Umbilical cord (tissue), 2 donors: ENCODE results near the gene SDF2L1. TPM values are rescaled to one million over a fixed set of nuclear protein-coding genes. Genes with fewer than 3 reads are reported as not detected.
"Not testable (repeated sequence)": the region's sequence is repeated elsewhere in the genome, so short reads cannot be mapped to it uniquely, and the experiment has no call there.

ENCODE experiments used
- DNase-seq: peaks from one replicate; pipeline ENCODE4 v3.0.0-alpha.2; 2015; ENCODE audit warnings: low spot score
- total RNA-seq: library from RNA; depleted of rRNA; stranded (reverse); fragments of >200 nt; gene quantifications from one replicate; pipeline ENCODE4 v1.2.3, GENCODE V29; 2014; ENCODE audit warnings: low replicate concordance; ENCODE audit not compliant: insufficient read depth

The SDF2L1 gene
- total RNA-seq, 1 donor from 2014 or later, result 6.7 TPM

GRCh38 chr22:21661991-21662390, 19.9 kb downstream of the SDF2L1 start:
- DNase-seq, result no peak

DNA sequence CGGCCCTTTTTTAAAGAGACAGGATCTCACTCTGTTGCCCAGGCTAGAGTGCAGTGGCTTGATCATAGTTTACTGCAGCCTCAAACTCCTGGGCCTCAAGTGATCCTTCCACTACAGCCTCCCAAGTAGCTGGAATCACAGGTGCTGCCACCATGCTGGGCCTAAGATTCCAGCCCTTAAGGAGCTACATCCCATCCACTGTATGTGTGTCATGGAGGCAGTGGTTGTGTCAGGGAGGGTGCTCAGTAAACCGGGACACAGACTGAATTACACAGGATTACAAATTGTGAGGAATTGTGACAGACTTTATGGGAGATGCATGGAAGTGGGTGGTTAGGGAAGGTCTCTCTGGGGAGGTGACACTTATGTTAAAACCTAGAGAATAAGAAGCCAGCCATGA, 21.6 kb downstream of the SDF2L1 start:
- DNase-seq, result no peak

DNA sequence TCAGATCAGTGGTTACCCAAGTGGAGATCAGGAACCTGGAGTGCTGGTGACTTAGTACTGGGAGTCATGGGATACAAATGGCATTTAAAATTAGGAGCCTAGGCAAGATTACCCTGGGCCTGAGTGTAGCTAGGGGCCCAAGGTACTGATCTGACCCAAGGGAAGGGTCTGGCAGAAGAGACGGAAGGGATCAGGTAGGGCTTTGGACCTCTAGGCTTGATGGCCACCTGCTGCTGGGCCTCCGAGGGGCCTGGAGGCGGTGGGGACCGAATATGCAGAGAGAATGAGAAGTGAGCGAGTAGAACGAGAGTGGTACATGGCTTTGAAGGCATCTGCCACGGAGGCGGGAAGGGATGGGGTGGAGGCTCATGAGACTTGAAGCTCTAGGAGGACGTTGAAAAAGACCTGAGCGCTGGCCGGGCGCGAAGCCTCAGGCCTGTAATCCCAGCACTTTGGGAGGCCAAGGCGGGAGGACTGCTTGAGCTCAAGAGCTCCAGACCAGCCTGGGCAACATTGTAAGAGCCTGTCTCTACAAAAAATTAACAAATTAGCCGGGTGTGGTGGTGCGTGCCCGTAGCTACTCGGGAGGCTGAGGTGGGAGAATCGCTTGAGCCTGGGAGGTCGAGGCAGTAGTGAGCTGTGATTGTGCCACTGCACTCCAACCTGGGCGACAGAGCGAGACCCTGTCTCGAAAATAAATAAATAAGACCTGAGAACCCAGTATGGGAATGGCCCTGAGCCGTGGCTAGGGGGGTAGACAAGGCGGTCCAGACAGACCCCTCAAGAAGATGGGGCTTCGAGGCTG, 23.1 kb downstream of the SDF2L1 start:
- no peak for DNase-seq

- DNase-seq, result no peak
These were observed 24.7 kb downstream of the SDF2L1 start for GRCh38 chr22:21666786-21667185.

- DNase-seq, result no peak
These were observed 26.9 kb downstream of the SDF2L1 start for GRCh38 chr22:21669026-21669425.

DNA sequence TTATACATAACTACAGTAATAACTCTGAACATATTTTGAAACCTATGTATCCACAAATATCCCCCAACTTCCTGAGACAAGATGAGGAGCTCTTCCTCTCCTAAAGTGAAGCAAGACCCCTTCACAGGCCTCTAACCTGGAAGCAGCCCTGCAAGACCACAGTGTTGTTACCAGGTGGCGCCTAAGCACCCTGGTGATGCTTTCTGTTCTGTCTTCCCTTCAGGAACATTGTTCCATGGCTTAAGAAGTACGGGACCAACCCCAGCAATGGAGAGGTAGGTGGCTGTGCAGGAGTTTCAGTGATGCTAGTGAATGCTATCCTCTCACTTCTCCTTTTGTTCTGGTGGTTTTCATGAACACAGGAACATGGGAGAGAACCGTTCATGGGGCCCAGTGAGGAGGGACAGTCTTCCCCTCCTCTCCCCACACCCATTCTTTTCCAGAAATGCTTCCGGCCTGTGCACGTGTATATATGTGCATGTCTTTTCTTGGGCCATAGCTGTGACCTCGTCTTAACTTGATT, 30.1 kb downstream of the SDF2L1 start:
- no peak for DNase-seq

DNA sequence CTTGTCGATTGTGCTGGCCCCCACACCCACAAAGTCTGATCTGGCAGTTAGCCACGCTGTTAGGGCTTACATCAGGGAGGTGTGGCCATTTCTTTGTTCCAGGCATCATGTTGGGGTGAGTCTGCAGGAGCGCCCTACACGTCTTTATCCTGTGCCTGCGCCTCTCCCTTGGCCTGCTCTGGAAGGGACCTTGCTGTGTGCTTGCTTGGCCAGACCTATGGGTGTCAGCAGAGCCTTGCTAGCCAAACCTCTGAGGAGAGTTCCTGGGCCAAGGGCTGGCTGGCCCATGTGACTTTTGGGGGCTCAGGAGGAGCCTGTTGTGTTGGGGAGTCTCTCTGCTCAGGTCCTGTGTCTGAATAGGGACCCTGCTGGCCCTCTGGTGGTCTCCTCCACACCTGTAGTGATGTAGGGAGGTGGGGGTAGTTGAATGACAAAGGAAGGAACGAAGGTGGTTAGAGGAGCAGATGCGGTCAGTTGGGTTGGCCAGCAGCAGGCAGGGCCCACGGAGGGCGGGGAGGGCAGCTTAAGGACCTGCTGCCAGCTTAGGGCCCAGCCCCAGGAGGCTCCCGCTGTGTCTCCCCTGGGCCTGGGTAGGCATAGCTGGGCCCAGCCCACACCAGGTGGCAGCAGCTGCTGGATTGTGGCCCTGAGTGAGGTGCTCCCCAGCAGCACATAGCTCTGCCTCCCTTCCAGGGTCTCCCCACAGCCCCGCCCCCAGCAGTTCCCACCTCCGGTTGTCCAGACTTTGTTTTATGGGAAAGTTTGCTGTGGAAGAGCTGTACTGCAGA, 31.6 kb downstream of the SDF2L1 start:
- DNase-seq, result no peak

GRCh38 chr22:21674638-21675245, 32.6 kb downstream of the SDF2L1 start:
- no peak for DNase-seq

GRCh38 chr22:21677606-21678443, 35.7 kb downstream of the SDF2L1 start:
- DNase-seq, result no peak

- DNase-seq, result not testable (repeated sequence)
These were observed 36.7 kb downstream of the SDF2L1 start for GRCh38 chr22:21678842-21679241.

DNA sequence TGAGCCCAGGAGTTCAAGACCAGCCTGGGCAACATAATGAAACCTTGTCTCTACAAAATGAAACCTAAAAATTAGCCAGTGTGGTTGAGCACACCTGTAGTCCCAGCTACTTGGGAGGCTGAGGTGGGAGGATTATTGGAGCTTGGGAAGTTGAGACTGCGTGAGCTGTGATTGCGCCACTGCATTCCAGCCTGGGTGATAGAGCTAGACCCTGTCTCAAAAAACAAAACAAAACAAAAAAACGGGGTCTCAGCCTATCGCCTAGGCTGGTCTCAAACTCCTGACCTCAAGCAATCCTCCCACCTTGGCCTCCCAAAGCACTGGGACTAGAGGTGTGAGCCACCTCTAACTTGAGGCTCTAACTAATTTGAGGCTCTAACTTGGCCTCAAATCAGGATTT, 37.3 kb downstream of the SDF2L1 start:
- no peak for DNase-seq

- no peak for DNase-seq
These were observed 38.9 kb downstream of the SDF2L1 start for GRCh38 chr22:21680830-21681565.

DNA sequence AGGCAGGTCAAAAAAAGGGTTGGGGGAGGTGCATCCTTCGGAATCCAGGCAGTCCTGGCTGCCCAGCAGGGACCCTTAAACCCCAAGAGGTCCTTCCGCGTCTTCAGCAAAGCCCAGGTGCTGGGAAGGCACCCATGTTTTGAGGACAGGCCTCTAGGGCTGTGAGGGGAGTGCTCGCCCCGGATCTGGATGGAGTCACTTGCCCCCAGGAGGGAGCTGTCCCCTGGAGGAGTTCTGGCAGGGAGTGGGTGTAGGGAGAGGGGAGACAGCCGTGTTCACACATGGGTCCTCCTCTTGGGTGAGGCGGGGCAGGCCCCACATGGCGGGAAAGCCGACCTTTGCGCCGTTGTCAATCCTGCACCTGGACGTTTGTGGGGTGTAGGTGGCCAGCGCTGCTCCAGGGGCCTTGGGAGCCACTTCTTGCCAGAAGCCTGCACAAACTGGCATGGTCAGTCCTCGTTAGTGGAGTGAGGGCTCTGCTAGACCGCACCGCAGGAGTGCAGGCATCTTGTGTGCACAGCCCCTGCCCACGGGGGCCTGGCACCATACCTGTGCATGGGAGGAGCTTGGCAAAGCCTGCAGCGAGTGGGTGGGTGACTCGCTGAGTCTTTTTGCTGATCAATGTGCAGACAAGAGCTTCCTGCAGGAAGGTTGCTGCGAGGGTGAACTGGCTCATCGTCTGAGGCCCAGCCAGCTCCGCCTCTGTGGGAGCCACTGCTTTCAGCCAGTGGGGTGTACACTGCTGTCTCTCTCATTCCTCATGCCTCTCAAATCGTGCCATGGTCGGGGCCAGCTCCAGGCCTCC, 39.7 kb downstream of the SDF2L1 start:
- DNase-seq, result no peak

DNA sequence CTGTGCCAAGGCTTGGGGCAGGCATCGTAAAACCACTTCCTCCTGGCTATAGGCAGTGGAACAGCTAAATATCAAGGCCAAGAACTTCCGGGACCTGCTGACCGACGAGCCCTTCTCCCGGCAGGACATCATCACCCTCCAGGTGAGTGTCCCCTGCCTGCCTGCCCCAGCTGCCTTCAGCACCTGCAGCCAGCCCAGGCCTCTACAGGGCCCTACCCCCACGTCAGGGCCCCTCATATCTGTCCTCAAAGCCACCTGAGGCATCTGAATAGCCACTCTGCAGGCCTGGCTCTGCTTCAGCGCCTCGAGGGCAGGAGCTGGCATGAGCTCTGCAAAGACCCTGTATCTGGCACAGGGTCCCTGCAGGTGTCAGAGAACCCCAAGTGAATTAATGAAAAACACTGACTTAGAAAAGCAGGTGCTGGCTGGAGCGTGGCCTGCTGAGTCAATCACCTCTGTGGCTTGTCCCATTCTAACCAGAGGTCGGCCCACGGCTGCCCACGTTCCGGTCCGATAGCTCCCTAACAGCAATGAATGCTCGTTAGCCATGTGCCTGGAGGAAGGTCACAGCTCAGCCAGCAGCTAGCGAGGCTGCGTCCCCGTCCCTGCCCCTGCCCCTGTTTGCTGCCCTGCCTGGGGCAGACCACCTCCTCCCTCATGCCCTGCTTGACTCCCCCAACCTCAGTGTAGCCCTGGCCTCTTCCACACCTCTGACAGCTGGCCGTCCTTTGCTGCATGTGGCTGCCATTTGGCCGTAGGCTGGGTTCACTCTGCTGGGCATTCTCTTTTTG, 40.5 kb downstream of the SDF2L1 start:
- no peak for DNase-seq

DNA sequence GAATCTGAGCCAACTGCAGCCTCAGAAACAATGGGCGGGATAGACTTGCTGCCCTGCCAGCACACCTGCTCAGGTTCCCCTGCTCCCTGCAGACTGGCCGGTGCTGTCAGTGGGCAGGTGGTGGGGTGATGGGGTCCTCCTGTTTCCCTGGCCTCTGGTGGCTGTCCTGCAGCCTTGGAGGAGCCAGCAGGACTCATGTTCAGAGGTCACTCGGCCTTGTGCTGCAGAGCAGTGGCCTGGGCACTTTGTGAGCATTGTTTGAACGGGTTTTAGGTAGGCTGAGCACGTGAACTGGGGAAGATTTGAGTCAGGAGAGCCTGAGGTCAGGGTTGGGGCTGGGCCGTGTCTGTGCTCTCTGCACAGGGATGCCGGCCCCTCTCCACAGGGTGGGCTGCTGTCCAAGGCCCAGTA, 41.3 kb downstream of the SDF2L1 start:
- DNase-seq, result no peak

GRCh38 chr22:21684492-21685163, 42.5 kb downstream of the SDF2L1 start:
- no peak for DNase-seq

DNA sequence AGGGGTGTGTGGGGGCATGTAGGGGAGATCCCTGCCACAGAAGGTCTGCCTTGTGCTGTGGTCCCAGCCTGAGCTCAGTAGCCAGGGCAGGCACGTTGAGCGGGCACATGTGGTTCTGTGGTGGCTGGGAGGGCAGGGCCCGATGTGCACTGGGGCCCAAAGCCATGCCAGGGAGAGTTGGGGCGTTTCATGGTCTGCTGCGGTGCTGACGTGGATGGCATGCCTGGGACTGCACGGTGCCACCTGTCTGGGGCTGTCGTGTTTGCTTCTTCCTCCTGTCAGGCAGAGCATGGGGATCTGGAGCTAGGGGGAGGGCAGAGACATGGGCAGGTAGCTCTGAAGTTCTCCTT, 43.0 kb downstream of the SDF2L1 start:
- no peak for DNase-seq

DNA sequence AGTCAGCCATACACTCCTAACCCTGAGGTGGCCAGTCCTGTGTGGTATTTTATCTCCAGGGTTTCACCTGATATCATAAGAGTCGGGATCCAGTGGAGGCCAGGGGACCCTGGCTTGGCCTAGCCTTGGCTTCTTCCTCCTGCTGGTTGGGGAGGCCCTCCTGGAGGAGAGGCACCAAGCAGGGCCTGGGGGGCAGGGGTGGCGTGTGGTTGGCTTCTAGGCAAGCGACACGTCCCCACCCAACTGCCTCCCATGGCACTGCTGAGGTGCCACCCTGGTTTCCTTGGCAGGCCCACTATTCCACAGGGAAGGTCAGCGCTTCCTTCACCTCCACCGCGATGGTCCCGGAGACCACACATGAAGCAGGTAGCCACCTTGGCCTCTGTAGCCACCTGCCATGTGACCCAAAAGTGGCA, 44.1 kb downstream of the SDF2L1 start:
- DNase-seq, result no peak
